ENCODE results near the gene LYRM4. TPM values are rescaled to one million over a fixed set of nuclear protein-coding genes. Genes with fewer than 3 reads are reported as not detected.

The LYRM4 gene
- total RNA-seq, 1 donor from 2014 or later = 20.4 TPM

GRCh38 chr6:5173810-5174209, 86.9 kb downstream of the LYRM4 start:
- peaks cover 15% of the 10 kb centered on the region for H3K4me1 ChIP-seq
- intact Hi-C loops (cut with DNase I) = no loop called here
- H3K36me3 ChIP-seq = no peaks in the 10 kb centered on the region
- H3K27ac ChIP-seq = no peak overlapping the region
- TF ChIP-seq, protein P1, sequence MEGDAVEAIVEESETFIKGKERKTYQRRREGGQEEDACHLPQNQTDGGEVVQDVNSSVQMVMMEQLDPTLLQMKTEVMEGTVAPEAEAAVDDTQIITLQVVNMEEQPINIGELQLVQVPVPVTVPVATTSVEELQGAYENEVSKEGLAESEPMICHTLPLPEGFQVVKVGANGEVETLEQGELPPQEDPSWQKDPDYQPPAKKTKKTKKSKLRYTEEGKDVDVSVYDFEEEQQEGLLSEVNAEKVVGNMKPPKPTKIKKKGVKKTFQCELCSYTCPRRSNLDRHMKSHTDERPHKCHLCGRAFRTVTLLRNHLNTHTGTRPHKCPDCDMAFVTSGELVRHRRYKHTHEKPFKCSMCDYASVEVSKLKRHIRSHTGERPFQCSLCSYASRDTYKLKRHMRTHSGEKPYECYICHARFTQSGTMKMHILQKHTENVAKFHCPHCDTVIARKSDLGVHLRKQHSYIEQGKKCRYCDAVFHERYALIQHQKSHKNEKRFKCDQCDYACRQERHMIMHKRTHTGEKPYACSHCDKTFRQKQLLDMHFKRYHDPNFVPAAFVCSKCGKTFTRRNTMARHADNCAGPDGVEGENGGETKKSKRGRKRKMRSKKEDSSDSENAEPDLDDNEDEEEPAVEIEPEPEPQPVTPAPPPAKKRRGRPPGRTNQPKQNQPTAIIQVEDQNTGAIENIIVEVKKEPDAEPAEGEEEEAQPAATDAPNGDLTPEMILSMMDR (IDR thresholded peaks at IDR 0.05) = no peak
- ATAC-seq (no peak), DNase-seq (no peak)
- H3K9me3 ChIP-seq = no peaks in the 10 kb centered on the region
- no peak overlapping the region for H3K4me3 ChIP-seq
- H3K27me3 ChIP-seq = no peaks in the 10 kb centered on the region

- Histone ChIP-seq H3K4me3 (no peak overlapping the region), H3K36me3 (no peaks in the 10 kb centered on the region), H3K4me1 (peaks cover 15% of the 10 kb centered on the region), H3K27ac (no peak overlapping the region), H3K27me3 (no peaks in the 10 kb centered on the region), H3K9me3 (no peaks in the 10 kb centered on the region)
- TF ChIP-seq, protein P1 (IDR thresholded peaks at IDR 0.05) = no peak
- ATAC-seq = no peak
- no peak for DNase-seq
- intact Hi-C loops (cut with DNase I) = no loop called here
Measured at GRCh38 chr6:5172897-5173474, 87.8 kb downstream of the LYRM4 start.

GRCh38 chr6:5172041-5172653, 88.6 kb downstream of the LYRM4 start:
- H3K4me3 ChIP-seq = no peak overlapping the region
- intact Hi-C loops (cut with DNase I) = no loop called here

DNA sequence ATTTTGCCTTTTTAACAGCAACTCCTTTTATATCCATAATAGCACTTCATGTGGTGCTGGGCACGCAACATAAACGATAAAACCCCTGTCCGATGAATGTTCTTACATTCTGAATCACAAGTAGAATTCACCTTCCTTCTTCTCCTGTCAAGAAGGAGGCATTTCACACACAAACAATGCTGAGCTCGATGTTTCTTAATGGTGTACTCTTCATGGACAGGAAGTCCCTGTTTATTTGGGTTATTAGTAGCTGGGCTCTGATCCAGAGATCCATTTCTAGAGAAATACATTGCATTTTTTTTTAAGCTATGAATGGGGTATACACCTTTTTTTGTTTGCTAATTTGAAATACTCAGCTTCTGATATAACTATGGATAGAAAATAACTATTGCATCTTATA, 93.2 kb downstream of the LYRM4 start:
- no peaks in the 10 kb centered on the region for H3K36me3 ChIP-seq
- no peaks in the 10 kb centered on the region for H3K4me1 ChIP-seq
- DNase-seq = no peak
- no peaks in the 10 kb centered on the region for H3K9me3 ChIP-seq
- no peaks in the 10 kb centered on the region for H3K27me3 ChIP-seq
- no peak for ATAC-seq
- intact Hi-C loops (cut with DNase I) = no loop called here
- TF ChIP-seq, protein P1 (IDR thresholded peaks at IDR 0.05) = no peak
- no peak overlapping the region for H3K27ac ChIP-seq
- no peak overlapping the region for H3K4me3 ChIP-seq

More at GRCh38 chr6:5172041-5172653, 88.6 kb downstream of the LYRM4 start:
- ATAC-seq (peak; percentile 38), DNase-seq (no peak)
- Histone ChIP-seq H3K36me3 (no peaks in the 10 kb centered on the region), H3K27me3 (no peaks in the 10 kb centered on the region), H3K4me1 (peaks cover 15% of the 10 kb centered on the region), H3K27ac (no peak overlapping the region), H3K9me3 (no peaks in the 10 kb centered on the region)
- TF ChIP-seq, protein P1 (IDR thresholded peaks at IDR 0.05) = no peak

GRCh38 chr6:5164092-5164491, 96.7 kb downstream of the LYRM4 start:
- H3K27ac ChIP-seq = no peak overlapping the region
- H3K27me3 ChIP-seq = no peaks in the 10 kb centered on the region
- intact Hi-C loops (cut with DNase I) = no loop called here
- H3K9me3 ChIP-seq = no peaks in the 10 kb centered on the region
- DNase-seq (no peak), ATAC-seq (no peak)
- H3K36me3 ChIP-seq = no peaks in the 10 kb centered on the region
- no peaks in the 10 kb centered on the region for H3K4me1 ChIP-seq
- TF ChIP-seq, protein P1 (IDR thresholded peaks at IDR 0.05) = no peak
- H3K4me3 ChIP-seq = no peak overlapping the region

All from upper lobe of right lung (tissue), 1 donor.